D721Med (cell line): ENCODE measurements around the gene TUBG2.

ENCODE experiments used
- DNase-seq: peaks from one replicate; pipeline ENCODE4 v3.0.0; 2011; ENCODE audit warnings: low spot score; ENCODE audit not compliant: insufficient read length
- FAIRE-seq: peaks from 2 replicates; lab custom pipeline; 2011; peaks lifted over from hg19 to GRCh38; lab: Jason Lieb, UNC
- TF ChIP-seq, protein P1 (sequence below): IDR thresholded peaks from 2 replicates; pipeline ENCODE4 v1.5.1; 2012; ENCODE audit warnings: mild to moderate bottlenecking, control low read depth; ENCODE audit not compliant: insufficient read depth; ENCODE audit errors: missing control alignments

TUBG2 gene

DNA sequence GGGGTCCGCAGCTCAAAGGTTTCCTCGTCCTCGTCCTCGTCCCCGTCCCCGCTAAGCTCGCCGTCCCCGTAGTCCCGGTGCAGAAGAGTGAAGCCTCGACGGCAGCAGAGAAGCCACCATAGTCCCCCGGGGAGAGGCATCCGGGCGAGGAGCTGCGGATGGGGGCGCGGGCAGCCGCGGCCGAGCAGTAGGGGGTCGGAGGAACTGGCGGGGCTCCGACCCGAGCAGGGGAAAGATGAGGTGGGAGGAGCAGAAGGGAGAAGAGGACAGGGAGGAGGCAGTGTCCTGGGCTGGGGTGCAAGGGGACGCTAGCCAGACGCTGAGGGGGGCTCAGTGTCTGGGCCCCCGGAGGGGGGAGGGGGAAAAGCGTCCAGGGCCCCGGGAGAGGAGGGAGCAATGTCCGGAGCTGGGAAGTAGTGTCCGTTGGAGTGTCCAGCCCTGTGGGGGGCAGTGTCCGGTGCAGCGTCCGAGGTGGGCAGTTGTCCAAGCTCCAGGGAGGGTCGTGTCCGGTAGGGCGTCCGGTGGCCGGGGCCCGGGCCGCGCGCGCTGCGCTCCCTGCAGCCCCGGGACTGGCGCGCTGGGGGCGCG, 17.4 kb downstream of the TUBG2 start, which contains the start of gene PLEKHH3:
Gene PLEKHH3, minus strand, starts transcription at position 571 of the 588 bp plus-strand sequence. Its CDS starts 431 bp downstream, at position 140.
- DNase-seq = no peak
- TF ChIP-seq, protein P1, sequence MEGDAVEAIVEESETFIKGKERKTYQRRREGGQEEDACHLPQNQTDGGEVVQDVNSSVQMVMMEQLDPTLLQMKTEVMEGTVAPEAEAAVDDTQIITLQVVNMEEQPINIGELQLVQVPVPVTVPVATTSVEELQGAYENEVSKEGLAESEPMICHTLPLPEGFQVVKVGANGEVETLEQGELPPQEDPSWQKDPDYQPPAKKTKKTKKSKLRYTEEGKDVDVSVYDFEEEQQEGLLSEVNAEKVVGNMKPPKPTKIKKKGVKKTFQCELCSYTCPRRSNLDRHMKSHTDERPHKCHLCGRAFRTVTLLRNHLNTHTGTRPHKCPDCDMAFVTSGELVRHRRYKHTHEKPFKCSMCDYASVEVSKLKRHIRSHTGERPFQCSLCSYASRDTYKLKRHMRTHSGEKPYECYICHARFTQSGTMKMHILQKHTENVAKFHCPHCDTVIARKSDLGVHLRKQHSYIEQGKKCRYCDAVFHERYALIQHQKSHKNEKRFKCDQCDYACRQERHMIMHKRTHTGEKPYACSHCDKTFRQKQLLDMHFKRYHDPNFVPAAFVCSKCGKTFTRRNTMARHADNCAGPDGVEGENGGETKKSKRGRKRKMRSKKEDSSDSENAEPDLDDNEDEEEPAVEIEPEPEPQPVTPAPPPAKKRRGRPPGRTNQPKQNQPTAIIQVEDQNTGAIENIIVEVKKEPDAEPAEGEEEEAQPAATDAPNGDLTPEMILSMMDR = no peak
- no peak for FAIRE-seq

DNA sequence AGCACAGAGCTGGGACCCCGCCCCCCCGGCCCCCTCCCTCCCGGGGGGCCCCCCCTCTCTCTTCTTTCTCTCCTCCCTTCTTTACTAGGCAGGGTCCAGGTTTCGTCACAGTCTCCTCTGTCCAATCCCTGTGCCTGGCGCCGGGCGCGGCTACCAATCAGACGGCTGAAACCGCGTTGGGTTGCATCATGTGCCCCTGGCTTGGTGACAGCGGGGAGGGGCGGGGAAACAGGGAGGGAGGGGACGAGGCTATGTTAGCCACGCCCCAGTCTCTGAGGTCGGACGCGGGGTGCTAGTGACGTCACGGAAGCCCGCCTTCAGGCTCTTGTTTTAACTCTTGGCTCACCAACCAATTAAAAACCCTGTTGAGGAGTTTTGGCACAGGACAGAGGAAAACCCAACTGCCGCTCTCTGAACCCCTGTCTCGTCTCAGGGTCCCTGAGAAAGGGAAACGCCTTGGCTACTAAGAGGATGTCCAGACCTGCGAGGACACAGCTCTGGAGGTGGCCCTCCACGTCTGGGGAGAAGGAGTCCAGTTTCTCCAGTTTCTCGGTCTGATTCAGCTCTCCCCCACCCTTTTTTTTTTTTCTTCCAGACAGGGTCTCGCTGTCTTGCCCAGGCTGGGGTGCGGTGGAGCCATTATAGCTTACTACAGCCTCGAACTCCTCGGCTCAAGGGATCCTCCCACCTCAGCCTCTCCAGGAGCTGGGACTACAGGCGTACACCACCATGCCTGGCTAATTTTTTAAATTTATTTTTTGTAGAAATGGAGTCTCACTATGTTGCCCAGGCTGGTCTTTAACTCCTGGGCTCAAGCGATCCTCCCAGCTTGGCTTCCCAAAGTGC, 18.2 kb downstream of the TUBG2 start:
- TF ChIP-seq, protein P1 = no peak
- peak; percentile 100 for DNase-seq
- FAIRE-seq = no peak

DNA sequence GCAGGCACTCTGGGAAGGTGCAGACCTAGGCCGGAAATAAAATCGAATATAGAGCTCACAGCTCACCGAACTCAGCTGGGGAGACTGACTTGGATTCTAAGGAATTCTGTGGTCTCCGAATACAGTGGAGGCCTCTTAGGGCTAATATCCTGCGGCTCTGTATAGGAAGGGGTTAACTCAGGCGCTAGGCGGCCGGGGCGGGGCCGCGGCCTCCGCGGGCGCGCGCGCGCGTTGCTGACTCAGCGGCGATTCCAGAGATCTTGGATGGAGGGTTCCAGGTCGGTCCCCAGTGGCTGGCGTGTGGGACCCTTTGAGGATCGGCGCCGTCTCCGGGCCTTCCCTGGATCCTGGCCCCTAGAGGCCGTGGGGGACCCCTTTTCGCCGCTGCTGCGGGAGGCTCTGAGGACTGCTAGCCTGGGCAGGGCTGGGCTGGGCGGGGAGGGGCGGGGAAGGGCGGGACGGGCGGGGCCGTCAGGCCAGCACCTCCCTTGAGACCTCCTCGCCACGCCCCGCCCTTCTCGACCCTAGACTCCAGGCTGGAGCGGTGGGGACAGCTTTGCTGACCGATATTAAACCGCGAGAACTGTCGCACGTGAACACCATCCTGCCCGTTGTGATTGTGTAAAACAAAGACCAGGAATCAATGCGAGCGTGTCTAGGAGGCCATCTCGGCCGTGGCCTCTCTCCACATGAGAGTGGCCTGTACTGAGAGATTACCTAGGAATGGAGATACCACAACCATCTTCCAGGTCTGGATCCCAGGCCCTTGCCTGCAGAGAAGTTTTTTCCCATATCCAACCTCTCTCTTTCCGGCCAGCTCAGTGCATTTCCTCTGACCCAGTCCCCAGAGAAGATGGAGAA, 19.1 kb downstream of the TUBG2 start:
- TF ChIP-seq, protein P1 = no peak
- DNase-seq (peak; percentile 85), FAIRE-seq (no peak)

DNA sequence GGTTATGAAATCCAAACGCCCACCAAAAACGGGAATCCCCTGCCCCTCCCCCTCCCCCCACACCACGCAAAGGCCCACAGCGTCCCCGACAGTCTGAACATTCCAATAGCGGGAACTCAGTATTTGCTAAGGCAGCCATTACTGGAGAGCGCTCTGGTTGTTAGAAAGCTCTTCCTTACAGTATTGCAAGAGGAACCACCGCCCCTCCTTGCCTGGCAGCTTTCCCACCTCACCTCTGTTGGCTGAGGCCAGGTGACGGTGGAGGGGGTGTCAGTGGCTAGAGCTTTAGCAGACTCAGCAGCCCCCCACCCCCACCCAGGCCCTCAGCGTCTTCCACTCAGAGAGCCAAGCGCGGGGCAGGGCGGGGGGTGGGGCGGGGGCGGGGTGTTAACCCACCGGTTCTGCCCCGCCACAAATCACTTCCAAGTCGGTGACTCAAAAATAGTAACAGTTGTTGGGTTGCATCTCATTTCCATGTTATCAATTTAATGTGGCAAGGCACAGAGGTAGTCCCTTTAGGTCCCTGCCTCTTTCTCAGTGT, 19.9 kb downstream of the TUBG2 start:
- FAIRE-seq (no peak), DNase-seq (no peak)
- TF ChIP-seq, protein P1 = no peak

DNA sequence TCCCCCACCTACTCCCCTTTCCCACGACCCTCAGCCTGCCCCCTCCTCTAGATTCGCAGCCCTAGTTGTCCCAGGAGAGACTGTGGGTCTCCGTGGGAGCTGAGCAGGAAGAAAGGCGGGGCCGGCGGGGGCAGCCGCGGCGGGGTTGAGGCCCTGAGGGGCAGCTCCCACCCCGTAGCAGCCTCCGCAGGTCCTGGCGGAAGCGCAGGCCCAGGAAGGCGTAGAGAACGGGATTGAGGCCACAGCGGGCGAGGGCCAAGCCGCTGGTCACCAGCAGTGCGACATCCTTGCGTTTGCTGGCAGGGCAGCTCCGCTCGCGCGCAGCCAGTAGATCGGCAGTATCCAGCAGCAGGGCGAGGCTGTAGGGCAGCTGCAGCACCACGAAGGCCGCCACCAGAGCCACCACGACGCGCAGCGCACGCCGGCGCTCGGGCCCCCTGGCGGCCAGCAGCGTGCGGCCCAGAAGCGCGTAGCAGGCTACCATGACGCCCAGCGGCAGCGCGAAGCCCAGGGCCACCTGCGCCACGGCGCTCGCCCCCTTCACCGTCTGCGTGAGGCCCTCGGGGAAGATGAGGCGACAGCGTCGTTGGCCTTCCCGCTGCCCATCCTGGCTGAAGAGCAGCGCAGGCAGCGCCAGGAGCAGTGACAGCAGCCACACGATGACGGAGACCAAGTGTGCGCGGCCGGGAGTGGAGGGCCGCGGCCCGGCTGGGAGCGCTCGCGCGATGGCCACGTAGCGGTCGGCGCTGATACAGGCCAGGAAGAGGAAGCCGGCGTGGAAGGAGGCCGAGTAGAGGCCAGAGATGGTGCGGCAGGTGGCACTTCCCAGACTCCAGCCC, 20.6 kb downstream of the TUBG2 start:
- FAIRE-seq (no peak), DNase-seq (no peak)
- TF ChIP-seq, protein P1 = no peak

DNA sequence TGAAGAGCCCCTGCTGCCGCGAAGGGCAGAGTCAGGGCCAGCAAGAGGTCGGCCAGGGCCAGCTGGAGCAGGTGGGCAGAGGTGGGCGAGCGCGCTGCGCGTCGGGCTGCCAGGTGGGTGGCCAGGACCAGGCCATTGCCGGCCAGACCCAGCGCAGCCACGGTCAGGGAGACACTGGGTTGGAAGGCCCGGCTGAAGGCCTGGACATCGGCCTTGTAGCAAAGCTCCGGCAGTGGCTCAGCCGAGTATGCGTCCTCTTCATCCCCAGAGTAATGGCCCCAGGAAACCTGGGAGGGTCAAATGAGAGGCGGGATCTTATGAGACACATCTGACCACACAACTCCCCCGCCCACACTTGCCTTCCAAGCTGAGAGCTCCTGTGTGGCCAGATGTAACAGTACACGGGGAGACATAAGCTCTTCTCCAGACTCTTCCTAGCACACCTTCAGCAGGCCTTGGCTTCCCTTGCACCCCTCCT, 21.3 kb downstream of the TUBG2 start:
- TF ChIP-seq, protein P1 = no peak
- DNase-seq (no peak), FAIRE-seq (no peak)
